ENCODE results near the gene ZNF74.

DNA sequence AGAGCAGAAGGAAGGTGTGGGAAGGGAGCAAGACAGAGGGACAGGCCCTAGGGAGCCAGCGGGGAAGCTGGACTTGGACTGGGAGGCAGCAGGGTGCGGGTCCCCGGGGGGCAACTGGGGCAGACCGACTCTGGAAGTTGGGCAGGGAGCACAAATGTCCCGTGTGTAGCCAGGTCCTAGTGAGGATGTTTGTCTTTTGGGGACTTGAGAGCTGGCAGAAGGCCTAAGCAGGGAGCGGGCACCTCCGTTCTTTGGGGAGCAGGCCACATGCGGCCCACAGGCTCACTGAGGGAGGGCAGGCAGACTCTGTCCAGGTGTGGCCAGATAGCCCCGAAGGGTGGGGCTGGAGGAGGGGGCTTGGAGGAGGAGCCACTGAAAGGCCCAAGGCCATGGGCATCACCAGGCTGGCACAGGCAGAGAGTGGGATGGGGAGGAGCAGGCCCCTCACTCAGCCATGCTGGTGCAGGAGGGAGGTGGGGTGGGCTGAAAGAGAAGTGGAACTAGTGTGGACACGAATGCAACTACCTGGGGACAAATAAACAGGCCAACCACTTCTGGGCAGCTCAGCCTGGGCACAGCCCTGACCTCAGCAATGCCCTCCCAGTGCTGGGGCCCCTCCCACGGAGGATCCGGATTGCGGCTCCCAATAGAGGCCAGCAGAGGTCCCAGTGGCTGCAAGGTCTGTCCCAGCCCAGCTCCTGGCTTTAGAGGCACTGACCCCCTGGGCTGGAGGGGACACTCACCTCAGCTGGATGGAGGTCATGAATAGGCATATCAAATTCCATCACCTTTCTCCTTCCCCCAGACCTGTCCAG is 44.9 kb downstream of the ZNF74 start:
- TF ChIP-seq RARB (CRISPR knock-in tag; IDR thresholded peaks at IDR 0.05), result no peak
- no peak for TF ChIP-seq ZC3H10 (CRISPR knock-in tag; IDR thresholded peaks at IDR 0.05)
- no peak for TF ChIP-seq ARNTL (CRISPR knock-in tag; IDR thresholded peaks at IDR 0.05; ENCODE audit: borderline replicate concordance, low read depth)
- TF ChIP-seq TOX (CRISPR knock-in tag; IDR thresholded peaks at IDR 0.05; ENCODE audit: borderline replicate concordance), result no peak
- no peak for TF ChIP-seq ZFP30 (CRISPR knock-in tag; IDR thresholded peaks at IDR 0.05)
- TF ChIP-seq BACH2 (CRISPR knock-in tag; IDR thresholded peaks at IDR 0.05; ENCODE audit: borderline replicate concordance), result no peak
- TF ChIP-seq, protein P1, sequence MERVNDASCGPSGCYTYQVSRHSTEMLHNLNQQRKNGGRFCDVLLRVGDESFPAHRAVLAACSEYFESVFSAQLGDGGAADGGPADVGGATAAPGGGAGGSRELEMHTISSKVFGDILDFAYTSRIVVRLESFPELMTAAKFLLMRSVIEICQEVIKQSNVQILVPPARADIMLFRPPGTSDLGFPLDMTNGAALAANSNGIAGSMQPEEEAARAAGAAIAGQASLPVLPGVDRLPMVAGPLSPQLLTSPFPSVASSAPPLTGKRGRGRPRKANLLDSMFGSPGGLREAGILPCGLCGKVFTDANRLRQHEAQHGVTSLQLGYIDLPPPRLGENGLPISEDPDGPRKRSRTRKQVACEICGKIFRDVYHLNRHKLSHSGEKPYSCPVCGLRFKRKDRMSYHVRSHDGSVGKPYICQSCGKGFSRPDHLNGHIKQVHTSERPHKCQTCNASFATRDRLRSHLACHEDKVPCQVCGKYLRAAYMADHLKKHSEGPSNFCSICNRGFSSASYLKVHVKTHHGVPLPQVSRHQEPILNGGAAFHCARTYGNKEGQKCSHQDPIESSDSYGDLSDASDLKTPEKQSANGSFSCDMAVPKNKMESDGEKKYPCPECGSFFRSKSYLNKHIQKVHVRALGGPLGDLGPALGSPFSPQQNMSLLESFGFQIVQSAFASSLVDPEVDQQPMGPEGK (CRISPR knock-in tag; IDR thresholded peaks at IDR 0.05; ENCODE audit: borderline replicate concordance), result no peak
- no peak for TF ChIP-seq ZNF70 (CRISPR knock-in tag; IDR thresholded peaks at IDR 0.05)
- TF ChIP-seq ESRRG (CRISPR knock-in tag; IDR thresholded peaks at IDR 0.05), result no peak
- TF ChIP-seq ISL1 (CRISPR knock-in tag; IDR thresholded peaks at IDR 0.05), result no peak
- no peak for TF ChIP-seq GLIS3 (CRISPR knock-in tag; IDR thresholded peaks at IDR 0.05)
